ENCODE results near the gene GZF1.

The GZF1 gene

GRCh38 chr20:23366384-23366783 lies 4.4 kb downstream of the GZF1 start:
- no peak for TF ChIP-seq CTCF (IDR thresholded peaks at IDR 0.05; ENCODE audit: low read depth, low read length)
- H3K9me3 ChIP-seq (ENCODE audit: severe bottlenecking) = no peaks in the 10 kb centered on the region
- no peak for DNase-seq
- H3K27ac ChIP-seq = no peak overlapping the region
- H3K36me3 ChIP-seq = peaks cover 70% of the 10 kb centered on the region
- H3K4me3 ChIP-seq (ENCODE audit: low read depth, low read length) = no peak overlapping the region
- H3K27me3 ChIP-seq (ENCODE audit: insufficient read depth, low read depth, severe bottlenecking) = no peaks in the 10 kb centered on the region

- Histone ChIP-seq H3K4me3 (ENCODE audit: low read depth, low read length) (no peak overlapping the region), H3K27ac (no peak overlapping the region), H3K36me3 (peaks cover 81% of the 10 kb centered on the region), H3K27me3 (ENCODE audit: insufficient read depth, low read depth, severe bottlenecking) (no peaks in the 10 kb centered on the region), H3K9me3 (ENCODE audit: severe bottlenecking) (no peaks in the 10 kb centered on the region)
- TF ChIP-seq CTCF (IDR thresholded peaks at IDR 0.05; ENCODE audit: low read depth, low read length) = no peak
- no peak for DNase-seq
Observed at GRCh38 chr20:23367770-23368169, 5.8 kb downstream of the GZF1 start.

GRCh38 chr20:23368316-23369071 lies 6.5 kb downstream of the GZF1 start:
- no peaks in the 10 kb centered on the region for H3K9me3 ChIP-seq (ENCODE audit: severe bottlenecking)
- no peak for TF ChIP-seq CTCF (IDR thresholded peaks at IDR 0.05; ENCODE audit: low read depth, low read length)
- no peak overlapping the region for H3K27ac ChIP-seq
- no peaks in the 10 kb centered on the region for H3K27me3 ChIP-seq (ENCODE audit: insufficient read depth, low read depth, severe bottlenecking)
- H3K36me3 ChIP-seq = peaks cover 88% of the 10 kb centered on the region
- DNase-seq = no peak
- no peak overlapping the region for H3K4me3 ChIP-seq (ENCODE audit: low read depth, low read length)

- H3K27me3 ChIP-seq (ENCODE audit: insufficient read depth, low read depth, severe bottlenecking) = no peaks in the 10 kb centered on the region
- no peak for DNase-seq
- peaks cover 95% of the 10 kb centered on the region for H3K36me3 ChIP-seq
- H3K9me3 ChIP-seq (ENCODE audit: severe bottlenecking) = no peaks in the 10 kb centered on the region
- no peak overlapping the region for H3K4me3 ChIP-seq (ENCODE audit: low read depth, low read length)
- no peak for TF ChIP-seq CTCF (IDR thresholded peaks at IDR 0.05; ENCODE audit: low read depth, low read length)
- no peak overlapping the region for H3K27ac ChIP-seq
Observed at GRCh38 chr20:23369072-23369823, 7.3 kb downstream of the GZF1 start.

- peaks cover 93% of the 10 kb centered on the region for H3K36me3 ChIP-seq
- no peak for TF ChIP-seq CTCF (IDR thresholded peaks at IDR 0.05; ENCODE audit: low read depth, low read length)
Observed at GRCh38 chr20:23370274-23370673, 8.3 kb downstream of the GZF1 start.

More at GRCh38 chr20:23370274-23370673, 8.3 kb downstream of the GZF1 start:
- DNase-seq = no peak
- Histone ChIP-seq H3K27me3 (ENCODE audit: insufficient read depth, low read depth, severe bottlenecking) (no peaks in the 10 kb centered on the region), H3K27ac (no peak overlapping the region), H3K4me3 (ENCODE audit: low read depth, low read length) (no peak overlapping the region), H3K9me3 (ENCODE audit: severe bottlenecking) (no peaks in the 10 kb centered on the region)

Measured in WERI-Rb-1 (cell line).